NCI-H2227 (cell line): ENCODE data around the gene KRTAP10-11.
"Not testable (repeated sequence)": the region's sequence is repeated elsewhere in the genome, so short reads cannot be mapped to it uniquely, and the experiment has no call there.

Experiments
- DNase-seq: peaks from one replicate; lab custom pipeline; 2025; ENCODE audit not compliant: unreplicated experiment; lab: John Stamatoyannopoulos, UW

The KRTAP10-11 gene

GRCh38 chr21:44614961-44615391, 31.2 kb upstream of the KRTAP10-11 start:
- no peak for DNase-seq

GRCh38 chr21:44615466-44615865, 30.7 kb upstream of the KRTAP10-11 start:
- DNase-seq, result no peak

- DNase-seq, result no peak
Measured at GRCh38 chr21:44615911-44616590, 30.2 kb upstream of the KRTAP10-11 start.

- DNase-seq, result no peak
Measured at GRCh38 chr21:44616591-44616926, 29.7 kb upstream of the KRTAP10-11 start.

GRCh38 chr21:44617071-44617501, 29.1 kb upstream of the KRTAP10-11 start:
- DNase-seq, result no peak

GRCh38 chr21:44618504-44618903, 27.7 kb upstream of the KRTAP10-11 start:
- no peak for DNase-seq

GRCh38 chr21:44618909-44619308, 27.3 kb upstream of the KRTAP10-11 start:
- no peak for DNase-seq

GRCh38 chr21:44619886-44620285, 26.3 kb upstream of the KRTAP10-11 start:
- DNase-seq, result no peak

- DNase-seq, result no peak
Measured at GRCh38 chr21:44623575-44623974, 22.6 kb upstream of the KRTAP10-11 start.

- no peak for DNase-seq
Measured at GRCh38 chr21:44625756-44626155, 20.5 kb upstream of the KRTAP10-11 start.

- no peak for DNase-seq
Measured at GRCh38 chr21:44626262-44626661, 20.0 kb upstream of the KRTAP10-11 start.

GRCh38 chr21:44626673-44627143, 19.5 kb upstream of the KRTAP10-11 start, which contains the start of gene KRTAP10-9:
Gene KRTAP10-9 (plus strand): TSS chr21:44627093. CDS start chr21:44627172, 79 bp downstream.
- DNase-seq, result no peak

GRCh38 chr21:44627181-44627822, 18.9 kb upstream of the KRTAP10-11 start:
- not testable (repeated sequence) for DNase-seq

GRCh38 chr21:44627831-44628233, 18.4 kb upstream of the KRTAP10-11 start:
- DNase-seq, result not testable (repeated sequence)

GRCh38 chr21:44628707-44629391, 17.4 kb upstream of the KRTAP10-11 start:
- DNase-seq, result no peak

GRCh38 chr21:44630440-44630839, 15.8 kb upstream of the KRTAP10-11 start:
- no peak for DNase-seq

GRCh38 chr21:44632067-44632466, 14.1 kb upstream of the KRTAP10-11 start:
- DNase-seq, result no peak

- DNase-seq, result no peak
Measured at GRCh38 chr21:44636209-44637017, 9.8 kb upstream of the KRTAP10-11 start.

GRCh38 chr21:44637018-44637850, 9.0 kb upstream of the KRTAP10-11 start, which contains the start of gene KRTAP10-10:
Gene KRTAP10-10 (plus strand): TSS chr21:44637356. CDS start chr21:44637418, 62 bp downstream.
- DNase-seq, result peak; percentile 66

- not testable (repeated sequence) for DNase-seq
Measured at GRCh38 chr21:44637851-44638348, 8.3 kb upstream of the KRTAP10-11 start.
